Measurements from ENCODE around the gene DVL1.

DVL1 gene

DNA sequence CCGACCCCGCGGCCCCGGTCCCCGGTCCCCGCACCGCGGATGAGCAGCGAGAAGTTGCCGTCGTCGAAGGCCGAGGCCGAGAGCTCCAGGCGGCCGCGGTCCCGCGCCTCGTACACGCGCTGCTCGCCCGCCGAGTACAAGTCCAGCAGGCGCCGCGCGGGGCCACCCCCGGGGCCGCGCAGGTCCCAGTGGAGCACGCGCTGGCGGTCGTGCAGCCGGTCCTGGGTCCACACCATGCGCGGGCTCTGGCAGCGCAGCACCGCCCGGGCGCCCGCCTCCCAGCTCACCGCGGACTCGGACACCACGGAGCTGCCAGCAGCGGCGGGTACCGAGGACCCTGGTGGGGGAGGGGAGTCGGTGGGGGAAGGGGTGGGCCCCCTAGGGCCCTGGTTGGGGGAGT lies 6.2 kb upstream of the DVL1 start:
- Histone ChIP-seq H4K20me1 (ENCODE audit: insufficient read depth, low read length, poor library complexity, severe bottlenecking) (no peaks in the 10 kb centered on the region), H3K9ac (ENCODE audit: low read depth, low read length, poor library complexity, severe bottlenecking) (no peak overlapping the region), H3K36me3 (ENCODE audit: insufficient read depth, low read length) (no peaks in the 10 kb centered on the region), H3K79me2 (ENCODE audit: insufficient read depth, low read length) (no peaks in the 10 kb centered on the region), H3K27me3 (ENCODE audit: insufficient read depth, low read length, poor library complexity, severe bottlenecking) (no peaks in the 10 kb centered on the region), H3K4me1 (ENCODE audit: insufficient read depth, low read length, poor library complexity, severe bottlenecking) (no peaks in the 10 kb centered on the region), H3K4me2 (ENCODE audit: low read depth, low read length, poor library complexity, severe bottlenecking) (no peak overlapping the region), H3K4me3 (ENCODE audit: low read length, poor library complexity, severe bottlenecking) (no peak overlapping the region), H3K9me3 (ENCODE audit: insufficient read depth, low read depth, low read length) (no peaks in the 10 kb centered on the region), H3F3A (ENCODE audit: low read depth) (no peaks in the 10 kb centered on the region), H2AFZ (ENCODE audit: low read length) (no peak overlapping the region), H3K9me2 (replicated peaks; ENCODE audit: low read depth, low read length) (no peaks in the 10 kb centered on the region)
- TF ChIP-seq, protein P1, sequence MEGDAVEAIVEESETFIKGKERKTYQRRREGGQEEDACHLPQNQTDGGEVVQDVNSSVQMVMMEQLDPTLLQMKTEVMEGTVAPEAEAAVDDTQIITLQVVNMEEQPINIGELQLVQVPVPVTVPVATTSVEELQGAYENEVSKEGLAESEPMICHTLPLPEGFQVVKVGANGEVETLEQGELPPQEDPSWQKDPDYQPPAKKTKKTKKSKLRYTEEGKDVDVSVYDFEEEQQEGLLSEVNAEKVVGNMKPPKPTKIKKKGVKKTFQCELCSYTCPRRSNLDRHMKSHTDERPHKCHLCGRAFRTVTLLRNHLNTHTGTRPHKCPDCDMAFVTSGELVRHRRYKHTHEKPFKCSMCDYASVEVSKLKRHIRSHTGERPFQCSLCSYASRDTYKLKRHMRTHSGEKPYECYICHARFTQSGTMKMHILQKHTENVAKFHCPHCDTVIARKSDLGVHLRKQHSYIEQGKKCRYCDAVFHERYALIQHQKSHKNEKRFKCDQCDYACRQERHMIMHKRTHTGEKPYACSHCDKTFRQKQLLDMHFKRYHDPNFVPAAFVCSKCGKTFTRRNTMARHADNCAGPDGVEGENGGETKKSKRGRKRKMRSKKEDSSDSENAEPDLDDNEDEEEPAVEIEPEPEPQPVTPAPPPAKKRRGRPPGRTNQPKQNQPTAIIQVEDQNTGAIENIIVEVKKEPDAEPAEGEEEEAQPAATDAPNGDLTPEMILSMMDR (conservative IDR thresholded peaks at IDR 0.05; ENCODE audit: low read length): no peak
- TF ChIP-seq EZH2phosphoT487 (IDR thresholded peaks at IDR 0.05; ENCODE audit: borderline replicate concordance): no peak

DNA sequence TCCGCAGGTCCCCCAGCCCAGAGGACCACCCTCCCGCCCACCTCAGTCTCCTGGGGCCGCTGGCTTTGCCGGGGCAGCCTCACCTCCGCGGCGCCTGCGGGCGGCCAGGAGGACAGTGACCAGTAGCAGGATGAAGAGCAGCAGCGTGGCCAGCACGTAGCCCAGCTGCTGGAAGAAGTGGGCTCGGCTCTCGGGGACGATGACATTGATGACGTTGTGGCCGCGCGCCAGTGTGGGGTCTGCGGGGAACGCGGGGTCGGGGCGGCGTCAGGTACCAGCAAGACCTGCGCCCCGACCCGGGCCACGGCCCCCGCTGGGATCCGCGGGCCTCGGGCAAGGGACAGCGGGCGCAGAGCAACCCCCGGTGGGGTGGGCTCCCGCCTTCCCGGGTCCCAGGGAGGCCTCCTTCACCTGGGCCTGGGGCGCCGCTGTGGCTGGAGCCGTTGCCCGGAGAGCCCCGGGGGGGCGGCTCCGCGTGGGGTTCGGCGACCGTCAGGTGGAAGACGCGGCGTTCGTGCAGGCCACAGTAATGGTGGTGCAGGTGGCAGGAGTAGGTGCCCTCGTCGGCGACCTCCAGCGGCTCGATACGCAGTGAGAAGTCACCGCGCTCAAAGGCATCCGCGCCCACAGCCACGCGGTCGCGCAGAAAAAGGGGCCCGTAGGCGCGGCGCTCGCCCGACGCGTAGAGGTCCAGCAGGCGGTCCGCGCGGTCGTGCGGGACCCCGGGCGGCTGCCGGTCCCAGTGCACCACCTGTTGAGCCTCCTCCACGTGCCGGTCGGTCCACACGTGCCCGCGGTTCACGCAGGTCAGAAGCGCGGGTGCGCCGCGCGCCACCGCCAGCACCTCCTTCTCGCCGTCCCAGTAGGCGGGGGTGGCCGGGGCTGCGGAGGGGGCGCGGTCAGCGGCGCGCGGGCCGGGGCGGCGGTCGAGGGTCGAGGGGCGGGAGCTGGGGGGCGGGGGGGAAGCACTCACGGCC lies 5.3 kb upstream of the DVL1 start:
- Histone ChIP-seq H3K9ac (ENCODE audit: low read depth, low read length, poor library complexity, severe bottlenecking) (no peak overlapping the region), H3K9me2 (replicated peaks; ENCODE audit: low read depth, low read length) (no peaks in the 10 kb centered on the region)

DNA sequence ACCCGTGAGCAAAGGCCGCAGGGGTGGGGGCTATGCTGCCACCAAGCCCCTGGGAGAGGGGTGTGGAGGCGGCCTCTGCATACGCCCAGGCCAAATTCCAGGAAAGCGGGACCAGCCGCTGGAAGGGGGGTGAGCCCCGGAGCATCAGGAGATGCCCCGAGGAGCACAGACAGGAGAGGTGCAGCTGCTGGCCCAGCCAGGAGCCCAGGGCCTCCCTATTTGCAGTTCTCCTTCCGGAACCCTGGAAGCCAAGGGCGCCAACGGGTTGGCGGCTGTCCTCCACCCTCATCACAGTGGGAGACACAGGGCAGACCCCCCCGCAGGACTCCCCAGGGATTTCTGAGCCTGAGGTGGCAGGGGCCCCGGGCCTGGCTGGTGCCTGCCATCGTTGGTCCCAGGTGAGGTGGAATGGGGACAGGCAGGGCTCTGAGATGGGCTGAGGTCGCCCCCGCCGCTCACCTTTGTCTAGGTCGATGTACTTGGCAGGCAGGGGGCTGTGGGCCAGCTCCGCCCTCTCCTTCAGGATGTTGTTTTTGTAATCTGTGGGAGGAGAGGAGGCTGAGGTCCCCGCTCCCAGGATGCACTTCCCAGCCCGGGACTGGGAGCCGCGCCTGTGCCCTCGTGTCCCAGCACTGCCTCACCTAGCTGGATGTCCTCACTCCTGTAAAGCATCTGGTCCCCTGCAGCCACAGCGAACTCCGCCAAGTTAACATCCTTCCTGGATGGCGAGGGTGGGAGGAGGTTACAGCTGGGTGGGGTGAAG lies 4.4 kb upstream of the DVL1 start:
- no peaks in the 10 kb centered on the region for H3K4me1 ChIP-seq (ENCODE audit: insufficient read depth, low read length, poor library complexity, severe bottlenecking)
- TF ChIP-seq EZH2phosphoT487 (IDR thresholded peaks at IDR 0.05; ENCODE audit: borderline replicate concordance): no peak
- TF ChIP-seq, protein P1 (conservative IDR thresholded peaks at IDR 0.05; ENCODE audit: low read length): no peak
- H3K36me3 ChIP-seq (ENCODE audit: insufficient read depth, low read length): no peaks in the 10 kb centered on the region
- H3K9ac ChIP-seq (ENCODE audit: low read depth, low read length, poor library complexity, severe bottlenecking): no peak overlapping the region
- H2AFZ ChIP-seq (ENCODE audit: low read length): no peak overlapping the region
- H3K4me3 ChIP-seq (ENCODE audit: low read length, poor library complexity, severe bottlenecking): no peak overlapping the region
- H3K9me2 ChIP-seq (replicated peaks; ENCODE audit: low read depth, low read length): no peaks in the 10 kb centered on the region
- no peaks in the 10 kb centered on the region for H3K27me3 ChIP-seq (ENCODE audit: insufficient read depth, low read length, poor library complexity, severe bottlenecking)
- peaks cover 3% of the 10 kb centered on the region; the same call in 1 of the 2 replicates for H3K79me2 ChIP-seq (ENCODE audit: insufficient read depth, low read length)
- no peaks in the 10 kb centered on the region for H3K9me3 ChIP-seq (ENCODE audit: insufficient read depth, low read depth, low read length)
- no peaks in the 10 kb centered on the region for H3F3A ChIP-seq (ENCODE audit: low read depth)
- no peak overlapping the region for H3K4me2 ChIP-seq (ENCODE audit: low read depth, low read length, poor library complexity, severe bottlenecking)
- H4K20me1 ChIP-seq (ENCODE audit: insufficient read depth, low read length, poor library complexity, severe bottlenecking): no peaks in the 10 kb centered on the region

More for the DNA sequence above, 5.3 kb upstream of the DVL1 start:
- no peak overlapping the region for H2AFZ ChIP-seq (ENCODE audit: low read length)
- H3K4me1 ChIP-seq (ENCODE audit: insufficient read depth, low read length, poor library complexity, severe bottlenecking): no peaks in the 10 kb centered on the region
- no peaks in the 10 kb centered on the region for H3K36me3 ChIP-seq (ENCODE audit: insufficient read depth, low read length)
- H3F3A ChIP-seq (ENCODE audit: low read depth): no peaks in the 10 kb centered on the region
- no peaks in the 10 kb centered on the region for H3K9me3 ChIP-seq (ENCODE audit: insufficient read depth, low read depth, low read length)
- no peaks in the 10 kb centered on the region for H4K20me1 ChIP-seq (ENCODE audit: insufficient read depth, low read length, poor library complexity, severe bottlenecking)
- no peak overlapping the region for H3K4me2 ChIP-seq (ENCODE audit: low read depth, low read length, poor library complexity, severe bottlenecking)
- no peak overlapping the region for H3K4me3 ChIP-seq (ENCODE audit: low read length, poor library complexity, severe bottlenecking)
- no peaks in the 10 kb centered on the region for H3K27me3 ChIP-seq (ENCODE audit: insufficient read depth, low read length, poor library complexity, severe bottlenecking)
- H3K79me2 ChIP-seq (ENCODE audit: insufficient read depth, low read length): no peaks in the 10 kb centered on the region
- TF ChIP-seq EZH2phosphoT487 (IDR thresholded peaks at IDR 0.05; ENCODE audit: borderline replicate concordance): no peak
- TF ChIP-seq, protein P1 (conservative IDR thresholded peaks at IDR 0.05; ENCODE audit: low read length): no peak
